HepG2 (cell line): ENCODE measurements around the gene SLC22A7. TPM values are rescaled to one million over a fixed set of nuclear protein-coding genes. Genes with fewer than 3 reads are reported as not detected.
A peak's percentile ranks its signal among the peaks of the same experiment; 100 is the strongest.

ENCODE experiments used
- CREM ChIP-seq, 2 experiments: sonication (generic) in 1 of 2; formaldehyde crosslinking in 1 of 2; IDR thresholded peaks; 2 replicates each; pipeline versions ENCODE4 v1.4.0 to v1.6.1; 2016 to 2020; ENCODE audit warnings: antibody characterized with exemption in 1 of 2, mild to moderate bottlenecking in 1 of 2, missing genetic modification reagents in 1 of 2
- ELF3 ChIP-seq: IDR thresholded peaks from 2 replicates; pipeline ENCODE4 v1.6.1; 2016; ENCODE audit warnings: missing genetic modification reagents, missing compliant biosample characterization
- GATAD2A ChIP-seq: IDR thresholded peaks from 2 replicates; pipeline ENCODE4 v1.6.1; 2016
- KLF11 ChIP-seq: IDR thresholded peaks from 2 replicates; pipeline ENCODE4 v1.6.1; 2016; ENCODE audit warnings: missing compliant biosample characterization
- MAF1 ChIP-seq: sonication (generic); formaldehyde crosslinking; IDR thresholded peaks from 2 replicates; pipeline ENCODE4 v1.5.0; 2020; ENCODE audit warnings: missing genetic modification reagents, borderline replicate concordance
- MEF2D ChIP-seq: sonication (generic); formaldehyde crosslinking; IDR thresholded peaks from 2 replicates; pipeline ENCODE4 v1.5.1; 2020; ENCODE audit warnings: mild to moderate bottlenecking, missing genetic modification reagents
- MTA3 ChIP-seq: sonication (generic); formaldehyde crosslinking; IDR thresholded peaks from 2 replicates; pipeline ENCODE4 v1.4.0; 2020; ENCODE audit warnings: missing genetic modification reagents
- NR1H2 ChIP-seq: sonication (generic); formaldehyde crosslinking; IDR thresholded peaks from 2 replicates; pipeline ENCODE4 v1.8.1; 2022; ENCODE audit warnings: low read depth, missing genetic modification reagents, borderline replicate concordance
- NR2F1 ChIP-seq, 2 experiments: fragments of 450-650 bp in 1 of 2; formaldehyde crosslinking in 1 of 2; IDR thresholded peaks; 2 replicates each; pipeline versions ENCODE4 v1.5.0 to v1.6.1; 2016 to 2020; ENCODE audit warnings: mild to moderate bottlenecking in 1 of 2, missing compliant biosample characterization in 1 of 2, missing genetic modification reagents in 1 of 2, moderate library complexity in 1 of 2
- PITX1 ChIP-seq: sonication (generic); formaldehyde crosslinking; IDR thresholded peaks from 2 replicates; pipeline ENCODE4 v1.5.1; 2020; ENCODE audit warnings: mild to moderate bottlenecking, missing genetic modification reagents
- RARA ChIP-seq: IDR thresholded peaks from 2 replicates; pipeline ENCODE4 v1.6.1; 2016; ENCODE audit warnings: missing genetic modification reagents, missing compliant biosample characterization
- TBL1XR1 ChIP-seq: fragments of 150-350 bp; IDR thresholded peaks from 2 replicates; pipeline ENCODE4 v1.6.1; 2014; ENCODE audit warnings: borderline replicate concordance, low read length; ENCODE audit not compliant: partially characterized antibody
- TBX2 ChIP-seq: sonication (generic); formaldehyde crosslinking; IDR thresholded peaks from 2 replicates; pipeline ENCODE4 v1.5.0; 2020; ENCODE audit warnings: missing genetic modification reagents, mild to moderate bottlenecking, borderline replicate concordance
- ZKSCAN1 ChIP-seq: fragments of 150-350 bp; IDR thresholded peaks from 2 replicates; pipeline ENCODE4 v1.6.1; 2014; ENCODE audit warnings: low read length
- ZKSCAN5 ChIP-seq: sonication (generic); formaldehyde crosslinking; IDR thresholded peaks from 2 replicates; pipeline ENCODE4 v1.5.1; 2020; ENCODE audit warnings: mild to moderate bottlenecking, missing genetic modification reagents
- ZNF124 ChIP-seq: sonication (generic); formaldehyde crosslinking; IDR thresholded peaks from 2 replicates; pipeline ENCODE4 v1.4.0; 2020; ENCODE audit warnings: missing genetic modification reagents
- ZNF253 ChIP-seq: sonication (generic); formaldehyde crosslinking; IDR thresholded peaks from 2 replicates; pipeline ENCODE4 v1.8.0; 2022; ENCODE audit warnings: mild to moderate bottlenecking, missing genetic modification reagents, borderline replicate concordance
- ZNF263 ChIP-seq: sonication (generic); formaldehyde crosslinking; IDR thresholded peaks from 2 replicates; pipeline ENCODE4 v1.4.0; 2020; ENCODE audit warnings: missing genetic modification reagents
- ZNF83 ChIP-seq: sonication (generic); formaldehyde crosslinking; IDR thresholded peaks from 2 replicates; pipeline ENCODE4 v1.4.0; 2020; ENCODE audit warnings: missing genetic modification reagents, mild to moderate bottlenecking, borderline replicate concordance
- polyA plus RNA-seq, 8 experiments: library from polyadenylated mRNA; depleted of rRNA in 3 of 8; stranded (reverse) in 7 of 8; unstranded in 1 of 8; fragments of >200 nt; fragmentation: Illumina TruSeq in 4 of 8; extraction: Trizol in 4 of 8; gene quantifications; 2 replicates each; pipeline versions ENCODE4 v1.2.1 to v1.2.3, GENCODE V29; 2011 to 2016; ENCODE audit warnings: low read depth in 4 of 8, missing spikeins in 1 of 8, mixed read lengths in 1 of 8; ENCODE audit not compliant: insufficient read depth in 1 of 8
- total RNA-seq, 5 experiments: library from RNA; depleted of rRNA; stranded (reverse); fragments of >200 nt; fragmentation: Illumina TruSeq; extraction: Trizol; gene quantifications; 2 replicates each; pipeline ENCODE4 v1.2.3, GENCODE V29; 2016; ENCODE audit warnings: low read depth in 1 of 5
- TF ChIP-seq, protein P1 (sequence below): sonication (generic); formaldehyde crosslinking; conservative IDR thresholded peaks from 2 replicates; pipeline ENCODE4 v1.4.0; 2020; ENCODE audit warnings: mild to moderate bottlenecking, missing genetic modification reagents, moderate library complexity
- TF ChIP-seq, protein P2 (sequence below): sonication (generic); formaldehyde crosslinking; IDR thresholded peaks from 2 replicates; pipeline ENCODE4 v1.4.0; 2020; ENCODE audit warnings: missing genetic modification reagents
- TF ChIP-seq, protein P3 (sequence below): sonication (generic); formaldehyde crosslinking; IDR thresholded peaks from 2 replicates; pipeline ENCODE4 v1.5.0; 2020; ENCODE audit warnings: mild to moderate bottlenecking, missing genetic modification reagents, borderline replicate concordance

SLC22A7 gene
- total and polyA plus RNA-seq, 2 of the 13 experiments (the other 11 are each of a cell fraction or from before 2014, with no cell fraction given): 5.3 to 22.6 TPM

DNA sequence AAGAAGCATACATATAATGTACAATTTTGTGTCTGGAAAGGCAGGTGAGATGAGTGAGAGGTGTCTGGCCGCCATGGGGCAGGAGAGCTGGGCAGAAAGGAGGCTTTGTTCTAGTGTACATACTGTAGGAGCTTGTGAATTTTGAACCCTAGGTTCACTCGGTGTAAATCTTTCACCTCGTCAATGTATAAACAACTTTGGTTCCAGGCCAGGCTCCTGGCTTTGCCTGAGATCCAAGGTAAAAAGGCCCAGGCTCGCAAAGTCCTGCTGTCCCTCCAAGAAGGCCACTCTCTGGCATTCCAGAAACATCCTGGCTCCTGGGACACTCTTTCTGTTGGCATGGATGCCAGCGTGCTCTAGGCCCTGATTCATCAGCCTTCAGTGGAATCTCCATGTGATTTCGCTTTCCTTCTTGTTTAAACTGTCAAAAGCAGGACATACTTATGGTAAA, 7.1 kb upstream of the SLC22A7 start (continued):
- TF ChIP-seq, protein P1, sequence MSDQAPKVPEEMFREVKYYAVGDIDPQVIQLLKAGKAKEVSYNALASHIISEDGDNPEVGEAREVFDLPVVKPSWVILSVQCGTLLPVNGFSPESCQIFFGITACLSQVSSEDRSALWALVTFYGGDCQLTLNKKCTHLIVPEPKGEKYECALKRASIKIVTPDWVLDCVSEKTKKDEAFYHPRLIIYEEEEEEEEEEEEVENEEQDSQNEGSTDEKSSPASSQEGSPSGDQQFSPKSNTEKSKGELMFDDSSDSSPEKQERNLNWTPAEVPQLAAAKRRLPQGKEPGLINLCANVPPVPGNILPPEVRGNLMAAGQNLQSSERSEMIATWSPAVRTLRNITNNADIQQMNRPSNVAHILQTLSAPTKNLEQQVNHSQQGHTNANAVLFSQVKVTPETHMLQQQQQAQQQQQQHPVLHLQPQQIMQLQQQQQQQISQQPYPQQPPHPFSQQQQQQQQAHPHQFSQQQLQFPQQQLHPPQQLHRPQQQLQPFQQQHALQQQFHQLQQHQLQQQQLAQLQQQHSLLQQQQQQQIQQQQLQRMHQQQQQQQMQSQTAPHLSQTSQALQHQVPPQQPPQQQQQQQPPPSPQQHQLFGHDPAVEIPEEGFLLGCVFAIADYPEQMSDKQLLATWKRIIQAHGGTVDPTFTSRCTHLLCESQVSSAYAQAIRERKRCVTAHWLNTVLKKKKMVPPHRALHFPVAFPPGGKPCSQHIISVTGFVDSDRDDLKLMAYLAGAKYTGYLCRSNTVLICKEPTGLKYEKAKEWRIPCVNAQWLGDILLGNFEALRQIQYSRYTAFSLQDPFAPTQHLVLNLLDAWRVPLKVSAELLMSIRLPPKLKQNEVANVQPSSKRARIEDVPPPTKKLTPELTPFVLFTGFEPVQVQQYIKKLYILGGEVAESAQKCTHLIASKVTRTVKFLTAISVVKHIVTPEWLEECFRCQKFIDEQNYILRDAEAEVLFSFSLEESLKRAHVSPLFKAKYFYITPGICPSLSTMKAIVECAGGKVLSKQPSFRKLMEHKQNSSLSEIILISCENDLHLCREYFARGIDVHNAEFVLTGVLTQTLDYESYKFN (CRISPR knock-in tag): peak; percentile 94
- peak; percentile 90 for TF ChIP-seq TBX2
- TF ChIP-seq NR1H2: no peak
- TF ChIP-seq NR2F1 (CRISPR knock-in tag; IDR thresholded peaks at IDR 0.05): peak; percentile 9 to 46; a peak in 2 of 4 replicates
- TF ChIP-seq, protein P2, sequence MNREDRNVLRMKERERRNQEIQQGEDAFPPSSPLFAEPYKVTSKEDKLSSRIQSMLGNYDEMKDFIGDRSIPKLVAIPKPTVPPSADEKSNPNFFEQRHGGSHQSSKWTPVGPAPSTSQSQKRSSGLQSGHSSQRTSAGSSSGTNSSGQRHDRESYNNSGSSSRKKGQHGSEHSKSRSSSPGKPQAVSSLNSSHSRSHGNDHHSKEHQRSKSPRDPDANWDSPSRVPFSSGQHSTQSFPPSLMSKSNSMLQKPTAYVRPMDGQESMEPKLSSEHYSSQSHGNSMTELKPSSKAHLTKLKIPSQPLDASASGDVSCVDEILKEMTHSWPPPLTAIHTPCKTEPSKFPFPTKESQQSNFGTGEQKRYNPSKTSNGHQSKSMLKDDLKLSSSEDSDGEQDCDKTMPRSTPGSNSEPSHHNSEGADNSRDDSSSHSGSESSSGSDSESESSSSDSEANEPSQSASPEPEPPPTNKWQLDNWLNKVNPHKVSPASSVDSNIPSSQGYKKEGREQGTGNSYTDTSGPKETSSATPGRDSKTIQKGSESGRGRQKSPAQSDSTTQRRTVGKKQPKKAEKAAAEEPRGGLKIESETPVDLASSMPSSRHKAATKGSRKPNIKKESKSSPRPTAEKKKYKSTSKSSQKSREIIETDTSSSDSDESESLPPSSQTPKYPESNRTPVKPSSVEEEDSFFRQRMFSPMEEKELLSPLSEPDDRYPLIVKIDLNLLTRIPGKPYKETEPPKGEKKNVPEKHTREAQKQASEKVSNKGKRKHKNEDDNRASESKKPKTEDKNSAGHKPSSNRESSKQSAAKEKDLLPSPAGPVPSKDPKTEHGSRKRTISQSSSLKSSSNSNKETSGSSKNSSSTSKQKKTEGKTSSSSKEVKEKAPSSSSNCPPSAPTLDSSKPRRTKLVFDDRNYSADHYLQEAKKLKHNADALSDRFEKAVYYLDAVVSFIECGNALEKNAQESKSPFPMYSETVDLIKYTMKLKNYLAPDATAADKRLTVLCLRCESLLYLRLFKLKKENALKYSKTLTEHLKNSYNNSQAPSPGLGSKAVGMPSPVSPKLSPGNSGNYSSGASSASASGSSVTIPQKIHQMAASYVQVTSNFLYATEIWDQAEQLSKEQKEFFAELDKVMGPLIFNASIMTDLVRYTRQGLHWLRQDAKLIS (CRISPR knock-in tag): 0 out of 2 replicates have a peak, but pooled peaks have one; percentile 34
- peak; percentile 87 for TF ChIP-seq PITX1 (CRISPR knock-in tag)
- TF ChIP-seq TBL1XR1: peak; percentile 63
- no peak for TF ChIP-seq ZKSCAN5 (CRISPR knock-in tag)
- 0 out of 2 replicates have a peak, but pooled peaks have one; percentile 44 for TF ChIP-seq ZKSCAN1
- TF ChIP-seq ZNF253: peak; percentile 46; the same call in 1 of the 2 replicates
- TF ChIP-seq KLF11 (CRISPR knock-in tag): peak; percentile 16; the same call in 1 of the 2 replicates
- TF ChIP-seq RARA: peak; percentile 87
- TF ChIP-seq MEF2D (CRISPR knock-in tag): no peak
- TF ChIP-seq GATAD2A (CRISPR knock-in tag): peak; percentile 95
- no peak; the same call in none of the 2 replicates for TF ChIP-seq ZNF263 (CRISPR knock-in tag)
- TF ChIP-seq, protein P3, sequence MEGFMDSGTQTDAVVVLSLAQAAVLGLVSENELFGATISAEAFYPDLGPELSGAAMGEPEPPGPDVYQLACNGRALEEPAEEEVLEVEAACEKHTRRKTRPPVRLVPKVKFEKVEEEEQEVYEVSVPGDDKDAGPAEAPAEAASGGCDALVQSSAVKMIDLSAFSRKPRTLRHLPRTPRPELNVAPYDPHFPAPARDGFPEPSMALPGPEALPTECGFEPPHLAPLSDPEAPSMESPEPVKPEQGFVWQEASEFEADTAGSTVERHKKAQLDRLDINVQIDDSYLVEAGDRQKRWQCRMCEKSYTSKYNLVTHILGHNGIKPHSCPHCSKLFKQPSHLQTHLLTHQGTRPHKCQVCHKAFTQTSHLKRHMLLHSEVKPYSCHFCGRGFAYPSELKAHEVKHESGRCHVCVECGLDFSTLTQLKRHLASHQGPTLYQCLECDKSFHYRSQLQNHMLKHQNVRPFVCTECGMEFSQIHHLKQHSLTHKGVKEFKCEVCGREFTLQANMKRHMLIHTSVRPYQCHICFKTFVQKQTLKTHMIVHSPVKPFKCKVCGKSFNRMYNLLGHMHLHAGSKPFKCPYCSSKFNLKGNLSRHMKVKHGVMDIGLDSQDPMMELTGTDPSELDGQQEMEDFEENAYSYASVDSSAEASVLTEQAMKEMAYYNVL (CRISPR knock-in tag): 0 out of 2 replicates have a peak, but pooled peaks have one; percentile 66
- TF ChIP-seq ZNF124 (CRISPR knock-in tag): peak; percentile 58; the same call in 1 of the 2 replicates
- peak; percentile 75 for TF ChIP-seq CREM (IDR thresholded peaks at IDR 0.05)
- no peak for TF ChIP-seq CREM (CRISPR knock-in tag; IDR thresholded peaks at IDR 0.05)
- peak; percentile 57 for TF ChIP-seq ELF3
- TF ChIP-seq ZNF83: no peak
- TF ChIP-seq MAF1 (CRISPR knock-in tag): no peak
- TF ChIP-seq MTA3 (CRISPR knock-in tag): no peak
